ENCODE data around the gene PKD2L1. TPM values are rescaled to one million over a fixed set of nuclear protein-coding genes. Genes with fewer than 3 reads are reported as not detected.

Gene PKD2L1
- total RNA-seq, 1 experiment from 2014 or later: not detected

DNA sequence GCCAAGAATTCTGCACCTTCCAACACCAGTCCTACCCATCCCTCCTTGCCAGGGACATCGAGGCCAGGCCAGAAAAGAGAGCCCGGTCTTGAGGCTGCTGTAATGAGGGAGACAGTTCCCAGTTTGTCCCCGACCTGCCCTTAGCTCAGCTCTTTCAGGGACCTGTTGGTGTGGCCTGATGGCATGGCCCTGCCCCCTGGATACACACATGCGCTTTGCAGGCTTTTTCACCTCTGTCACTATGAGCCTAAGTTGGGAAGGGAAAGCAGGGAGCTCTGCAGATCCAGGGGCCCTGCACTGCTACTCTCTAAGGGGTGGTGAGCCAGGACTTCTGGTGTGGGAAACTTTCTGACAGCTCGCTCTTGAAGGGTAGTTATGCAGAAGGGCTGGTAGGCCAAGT lies 19.1 kb upstream of the PKD2L1 start:
- H3K4me3 ChIP-seq (ENCODE audit: low read depth, low read length, poor library complexity, severe bottlenecking): peak overlapping the region; percentile 93
- H3K27me3 ChIP-seq (replicated peaks; ENCODE audit: insufficient read depth, low read depth, low read length, poor library complexity): no peaks in the 10 kb centered on the region
- no TSS peak for BruUV-seq (replicated peaks)
- H3K9me3 ChIP-seq (ENCODE audit: low read depth, low read length, poor library complexity, severe bottlenecking): no peaks in the 10 kb centered on the region
- DNase-seq (ENCODE audit: low spot score): no peak
- ChIA-PET CTCF (no interaction called here), POLR2A (ENCODE audit: low non-redundant PET) (interaction anchor here (0.5 kb wide), 1 partner anchor 27 kb away, joined by 4 read pairs; no protein-coding TSS in a partner anchor)
- H3K36me3 ChIP-seq (ENCODE audit: insufficient read depth, low read length, poor library complexity, severe bottlenecking): peaks cover 62% of the 10 kb centered on the region
- intact Hi-C loops (cut with micrococcal nuclease; ENCODE audit: unreplicated experiment): loop anchor here (10.0 kb wide), 1 partner anchor 494 kb away; no protein-coding TSS in a partner anchor
- peak overlapping the region; percentile 94 for H3K27ac ChIP-seq (ENCODE audit: low read depth, low read length, poor library complexity, severe bottlenecking)
- TF ChIP-seq, protein P1, sequence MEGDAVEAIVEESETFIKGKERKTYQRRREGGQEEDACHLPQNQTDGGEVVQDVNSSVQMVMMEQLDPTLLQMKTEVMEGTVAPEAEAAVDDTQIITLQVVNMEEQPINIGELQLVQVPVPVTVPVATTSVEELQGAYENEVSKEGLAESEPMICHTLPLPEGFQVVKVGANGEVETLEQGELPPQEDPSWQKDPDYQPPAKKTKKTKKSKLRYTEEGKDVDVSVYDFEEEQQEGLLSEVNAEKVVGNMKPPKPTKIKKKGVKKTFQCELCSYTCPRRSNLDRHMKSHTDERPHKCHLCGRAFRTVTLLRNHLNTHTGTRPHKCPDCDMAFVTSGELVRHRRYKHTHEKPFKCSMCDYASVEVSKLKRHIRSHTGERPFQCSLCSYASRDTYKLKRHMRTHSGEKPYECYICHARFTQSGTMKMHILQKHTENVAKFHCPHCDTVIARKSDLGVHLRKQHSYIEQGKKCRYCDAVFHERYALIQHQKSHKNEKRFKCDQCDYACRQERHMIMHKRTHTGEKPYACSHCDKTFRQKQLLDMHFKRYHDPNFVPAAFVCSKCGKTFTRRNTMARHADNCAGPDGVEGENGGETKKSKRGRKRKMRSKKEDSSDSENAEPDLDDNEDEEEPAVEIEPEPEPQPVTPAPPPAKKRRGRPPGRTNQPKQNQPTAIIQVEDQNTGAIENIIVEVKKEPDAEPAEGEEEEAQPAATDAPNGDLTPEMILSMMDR (conservative IDR thresholded peaks at IDR 0.05; ENCODE audit: low read depth, low read length): no peak
- TF ChIP-seq EZH2 (IDR thresholded peaks at IDR 0.05; ENCODE audit: borderline replicate concordance, low read depth, low read length, poor library complexity, severe bottlenecking): no peak
- H3K4me1 ChIP-seq (ENCODE audit: insufficient read depth, low read length, poor library complexity, severe bottlenecking): peaks cover 21% of the 10 kb centered on the region

DNA sequence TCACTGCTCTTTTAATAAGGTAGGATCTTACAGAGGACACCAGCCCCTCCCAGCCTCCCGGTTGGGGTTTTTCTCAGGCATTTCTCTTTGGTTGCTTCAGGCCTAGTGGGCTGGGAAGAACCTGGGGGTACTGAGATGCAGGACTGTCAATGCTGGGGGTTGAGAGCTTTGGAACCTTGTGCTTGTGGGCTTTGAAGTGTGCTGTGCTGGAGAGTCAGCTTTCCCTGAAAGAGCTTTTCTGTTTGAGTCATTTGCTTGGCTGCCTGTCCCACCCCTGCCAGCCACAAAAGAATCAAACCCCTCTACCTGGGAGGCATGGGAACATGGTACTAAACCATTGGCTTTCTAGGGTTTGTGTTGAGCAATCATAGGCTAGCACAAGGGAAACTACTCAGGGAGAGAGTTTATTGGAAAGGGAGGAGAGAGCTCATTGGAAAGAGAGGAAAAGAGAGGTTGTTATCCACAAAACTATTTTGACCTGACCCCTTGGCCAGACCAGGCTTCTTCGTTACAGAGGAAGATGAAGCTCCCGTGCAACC lies 18.4 kb upstream of the PKD2L1 start:
- Histone ChIP-seq H3K4me3 (ENCODE audit: low read depth, low read length, poor library complexity, severe bottlenecking) (peak overlapping the region; percentile 93), H3K27me3 (replicated peaks; ENCODE audit: insufficient read depth, low read depth, low read length, poor library complexity) (no peaks in the 10 kb centered on the region), H3K9me3 (ENCODE audit: low read depth, low read length, poor library complexity, severe bottlenecking) (no peaks in the 10 kb centered on the region), H3K27ac (ENCODE audit: low read depth, low read length, poor library complexity, severe bottlenecking) (peak overlapping the region; percentile 94), H3K36me3 (ENCODE audit: insufficient read depth, low read length, poor library complexity, severe bottlenecking) (peaks cover 55% of the 10 kb centered on the region), H3K4me1 (ENCODE audit: insufficient read depth, low read length, poor library complexity, severe bottlenecking) (peaks cover 21% of the 10 kb centered on the region)
- ChIA-PET CTCF (no interaction called here), POLR2A (ENCODE audit: low non-redundant PET) (no interaction called here)
- TF ChIP-seq, protein P1 (conservative IDR thresholded peaks at IDR 0.05; ENCODE audit: low read depth, low read length): no peak
- no peak for TF ChIP-seq EZH2 (IDR thresholded peaks at IDR 0.05; ENCODE audit: borderline replicate concordance, low read depth, low read length, poor library complexity, severe bottlenecking)
- DNase-seq (ENCODE audit: low spot score): no peak
- BruUV-seq (replicated peaks): no TSS peak
- intact Hi-C loops (cut with micrococcal nuclease; ENCODE audit: unreplicated experiment): loop anchor here (10.0 kb wide), 1 partner anchor 494 kb away; no protein-coding TSS in a partner anchor

DNA sequence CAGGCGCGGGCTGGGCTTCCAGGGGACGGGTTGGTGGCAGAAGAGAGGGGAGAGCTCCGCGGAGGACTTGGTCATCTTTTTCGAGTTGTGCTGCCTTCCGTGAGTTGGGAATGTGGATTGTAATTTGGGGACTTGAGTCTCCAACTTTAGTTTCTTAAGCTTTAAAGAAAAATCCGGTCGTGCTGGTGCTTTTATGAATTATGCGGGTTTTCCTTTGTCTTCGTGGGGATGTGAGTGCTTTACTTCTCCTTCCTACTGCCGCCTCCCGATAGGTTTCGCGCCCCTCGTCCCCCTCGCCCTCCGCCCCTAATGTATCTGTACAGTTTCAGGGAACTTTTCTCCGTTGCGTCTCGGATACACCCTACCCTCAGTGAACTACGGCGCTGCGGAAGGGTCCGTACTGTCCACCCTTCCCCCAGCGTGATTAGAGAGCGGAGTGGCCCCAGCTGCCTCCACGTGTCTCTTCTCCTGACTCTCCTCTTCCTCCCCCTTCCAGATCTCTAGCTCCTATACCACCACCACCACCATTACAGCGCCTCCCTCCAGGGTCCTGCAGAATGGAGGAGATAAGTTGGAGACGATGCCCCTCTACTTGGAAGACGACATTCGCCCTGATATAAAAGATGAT lies 17.7 kb upstream of the PKD2L1 start:
- intact Hi-C loops (cut with micrococcal nuclease; ENCODE audit: unreplicated experiment): loop anchor here (10.0 kb wide), 1 partner anchor 493 kb away; no protein-coding TSS in a partner anchor
- peak overlapping the region; percentile 94 for H3K27ac ChIP-seq (ENCODE audit: low read depth, low read length, poor library complexity, severe bottlenecking)
- ChIA-PET POLR2A (ENCODE audit: low non-redundant PET) (no interaction called here), CTCF (no interaction called here)
- DNase-seq (ENCODE audit: low spot score): peak; percentile 40
- TSS peak; percentile 51 for BruUV-seq (replicated peaks)
- H3K4me3 ChIP-seq (ENCODE audit: low read depth, low read length, poor library complexity, severe bottlenecking): peak overlapping the region; percentile 93
- H3K36me3 ChIP-seq (ENCODE audit: insufficient read depth, low read length, poor library complexity, severe bottlenecking): peaks cover 47% of the 10 kb centered on the region
- H3K27me3 ChIP-seq (replicated peaks; ENCODE audit: insufficient read depth, low read depth, low read length, poor library complexity): no peaks in the 10 kb centered on the region
- no peaks in the 10 kb centered on the region for H3K9me3 ChIP-seq (ENCODE audit: low read depth, low read length, poor library complexity, severe bottlenecking)
- H3K4me1 ChIP-seq (ENCODE audit: insufficient read depth, low read length, poor library complexity, severe bottlenecking): peaks cover 21% of the 10 kb centered on the region
- TF ChIP-seq, protein P1 (conservative IDR thresholded peaks at IDR 0.05; ENCODE audit: low read depth, low read length): no peak
- no peak for TF ChIP-seq EZH2 (IDR thresholded peaks at IDR 0.05; ENCODE audit: borderline replicate concordance, low read depth, low read length, poor library complexity, severe bottlenecking)
